WI38 (cell line): ENCODE data around the gene RRP1B.
"Not testable (repeated sequence)": the region's sequence is repeated elsewhere in the genome, so short reads cannot be mapped to it uniquely, and the experiment has no call there.

ENCODE experiments used
- H3K4me3 ChIP-seq: 2 replicates; pipeline ENCODE4 v1.5.1; 2011; ENCODE audit warnings: low read depth, mild to moderate bottlenecking, control low read depth, low read length
- TF ChIP-seq, protein P1 (sequence below): IDR thresholded peaks from 2 replicates; pipeline ENCODE4 v1.5.1; 2012; ENCODE audit warnings: low read depth, mild to moderate bottlenecking, control low read depth, low read length

Gene RRP1B

DNA sequence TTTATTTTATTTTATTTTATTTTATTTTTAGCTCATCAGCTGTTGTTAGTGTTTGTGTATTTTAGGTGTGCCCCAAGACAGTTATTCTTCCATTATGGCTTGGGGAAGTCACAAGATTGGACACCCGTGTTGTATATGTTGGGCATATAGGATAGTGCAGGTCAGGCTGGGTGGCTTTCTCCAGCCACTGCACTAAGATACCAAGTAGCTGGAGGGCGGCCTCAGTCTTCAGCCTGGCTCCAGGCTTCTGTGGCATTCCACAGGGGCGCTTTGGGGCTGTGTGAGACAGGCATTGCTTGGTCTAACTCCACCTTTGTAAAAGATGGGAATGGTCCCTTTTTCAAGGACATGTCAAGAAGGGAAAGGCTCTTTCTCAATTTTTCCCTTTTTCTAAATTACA, 16.5 kb downstream of the RRP1B start:
- TF ChIP-seq, protein P1, sequence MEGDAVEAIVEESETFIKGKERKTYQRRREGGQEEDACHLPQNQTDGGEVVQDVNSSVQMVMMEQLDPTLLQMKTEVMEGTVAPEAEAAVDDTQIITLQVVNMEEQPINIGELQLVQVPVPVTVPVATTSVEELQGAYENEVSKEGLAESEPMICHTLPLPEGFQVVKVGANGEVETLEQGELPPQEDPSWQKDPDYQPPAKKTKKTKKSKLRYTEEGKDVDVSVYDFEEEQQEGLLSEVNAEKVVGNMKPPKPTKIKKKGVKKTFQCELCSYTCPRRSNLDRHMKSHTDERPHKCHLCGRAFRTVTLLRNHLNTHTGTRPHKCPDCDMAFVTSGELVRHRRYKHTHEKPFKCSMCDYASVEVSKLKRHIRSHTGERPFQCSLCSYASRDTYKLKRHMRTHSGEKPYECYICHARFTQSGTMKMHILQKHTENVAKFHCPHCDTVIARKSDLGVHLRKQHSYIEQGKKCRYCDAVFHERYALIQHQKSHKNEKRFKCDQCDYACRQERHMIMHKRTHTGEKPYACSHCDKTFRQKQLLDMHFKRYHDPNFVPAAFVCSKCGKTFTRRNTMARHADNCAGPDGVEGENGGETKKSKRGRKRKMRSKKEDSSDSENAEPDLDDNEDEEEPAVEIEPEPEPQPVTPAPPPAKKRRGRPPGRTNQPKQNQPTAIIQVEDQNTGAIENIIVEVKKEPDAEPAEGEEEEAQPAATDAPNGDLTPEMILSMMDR: no peak
- no peak overlapping the region for H3K4me3 ChIP-seq

GRCh38 chr21:43676391-43676790, 17.0 kb downstream of the RRP1B start:
- no peak overlapping the region for H3K4me3 ChIP-seq
- TF ChIP-seq, protein P1: no peak

DNA sequence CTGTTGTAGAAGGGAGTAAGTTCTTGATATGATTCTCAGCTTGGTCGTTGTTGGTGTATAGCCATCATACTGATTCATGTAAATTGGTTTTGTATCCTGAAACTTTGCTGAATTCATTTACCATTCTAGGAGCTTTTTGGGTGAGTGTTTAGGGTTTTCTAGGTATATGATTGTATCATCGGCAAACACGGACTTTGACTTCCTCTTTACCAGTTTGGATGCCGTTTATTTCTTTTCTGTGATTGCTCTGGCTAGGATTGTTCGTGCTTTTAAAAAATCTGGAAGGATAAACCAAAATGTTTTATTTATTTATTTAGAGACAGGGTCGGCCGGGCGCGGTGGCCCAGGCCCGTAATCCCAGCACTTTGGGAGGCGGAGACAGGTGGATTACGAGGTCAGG, 20.6 kb downstream of the RRP1B start:
- H3K4me3 ChIP-seq: no peak overlapping the region
- TF ChIP-seq, protein P1: no peak

DNA sequence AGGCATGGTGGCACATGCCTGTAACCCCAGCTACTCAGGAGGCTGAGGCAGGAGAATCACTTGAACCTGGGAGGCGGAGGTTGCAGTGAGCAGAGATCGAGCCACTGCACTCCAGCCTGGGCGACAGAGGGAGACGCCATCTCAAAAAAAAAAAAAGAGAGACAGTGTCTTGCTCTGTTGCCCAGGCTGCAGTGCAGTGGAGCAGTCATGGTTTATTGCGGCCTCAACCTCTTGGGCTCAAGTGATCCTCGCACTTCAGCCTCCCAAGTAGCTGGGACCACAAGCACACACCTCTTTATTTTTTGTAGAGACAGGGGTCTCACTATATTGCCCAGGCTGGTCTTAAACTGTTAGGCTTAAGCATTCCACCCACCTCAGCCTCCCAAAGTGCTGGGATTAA, 21.1 kb downstream of the RRP1B start:
- H3K4me3 ChIP-seq: not testable (repeated sequence)

DNA sequence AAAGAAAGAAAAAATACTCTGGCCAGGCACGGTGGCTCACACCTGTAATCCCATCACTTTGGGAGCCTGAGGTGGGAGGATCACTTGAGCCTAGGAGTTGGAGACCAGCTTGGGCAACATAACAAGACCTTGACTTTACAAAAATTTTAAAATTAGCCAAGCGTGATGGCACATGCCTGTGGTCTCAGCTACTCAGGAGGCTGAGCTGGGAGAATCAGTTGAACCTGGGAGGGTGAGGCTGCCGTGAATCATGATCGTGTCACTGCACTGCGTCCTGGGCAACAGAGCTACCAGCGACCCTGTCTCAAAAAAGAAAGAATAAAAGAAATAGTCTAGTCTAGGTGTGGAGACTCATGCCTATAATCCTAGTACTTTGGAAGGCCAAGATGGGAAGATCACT, 22.3 kb downstream of the RRP1B start:
- TF ChIP-seq, protein P1: no peak
- no peak overlapping the region for H3K4me3 ChIP-seq

DNA sequence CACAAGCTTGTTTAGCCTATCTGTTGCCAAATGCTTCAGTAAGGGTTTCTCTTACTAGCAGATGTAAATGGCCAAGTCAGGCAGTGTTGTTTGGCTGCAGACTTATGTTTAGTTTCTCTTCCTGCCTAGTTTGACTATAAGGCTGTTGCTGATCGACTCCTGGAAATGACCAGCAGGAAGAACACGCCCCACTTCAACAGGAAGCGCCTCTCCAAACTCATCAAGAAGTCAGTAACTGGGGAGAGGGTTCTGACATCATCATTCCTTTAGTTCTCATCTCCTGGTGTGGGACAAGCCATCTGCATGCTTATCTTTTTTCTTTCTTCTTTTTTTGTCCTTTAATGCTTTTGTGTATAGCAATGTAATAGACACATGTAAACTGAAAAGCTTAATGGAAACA, 25.1 kb downstream of the RRP1B start:
- TF ChIP-seq, protein P1: no peak
- no peak overlapping the region for H3K4me3 ChIP-seq

DNA sequence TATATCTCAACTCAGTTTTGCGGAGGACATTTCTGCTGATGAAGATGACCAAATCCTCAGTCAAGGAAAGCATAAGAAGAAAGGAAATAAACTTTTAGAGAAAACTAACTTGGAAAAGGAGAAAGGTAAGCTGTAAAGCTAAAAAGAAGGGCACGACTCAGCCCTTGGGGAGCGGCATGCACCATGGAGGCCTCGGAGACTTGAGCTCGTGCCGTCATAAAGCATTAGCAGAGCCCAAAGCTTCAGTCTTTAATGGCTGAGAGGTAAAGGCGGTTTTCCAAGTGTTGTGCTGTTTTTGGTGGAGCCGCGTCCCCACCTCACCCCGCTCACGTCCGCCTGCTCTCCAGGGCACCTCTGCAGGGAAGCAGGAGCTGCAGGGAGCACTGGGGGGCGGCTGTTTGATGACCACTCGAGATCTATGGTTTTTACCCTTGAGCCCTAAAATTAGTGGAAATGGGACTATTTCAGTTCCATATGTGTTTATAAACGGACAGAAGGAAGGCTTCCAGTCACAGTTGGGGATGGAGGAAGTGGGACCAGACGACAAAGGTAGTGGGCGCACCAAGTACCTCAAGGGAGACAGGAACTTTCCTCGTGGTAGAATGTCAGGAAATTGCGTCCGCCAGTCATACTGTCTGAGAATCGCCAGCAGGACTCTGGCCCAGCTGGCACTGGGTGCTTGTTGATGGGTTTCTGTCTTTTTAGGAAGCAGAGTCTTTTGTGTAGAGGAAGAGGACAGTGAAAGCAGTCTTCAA, 27.6 kb downstream of the RRP1B start:
- TF ChIP-seq, protein P1: no peak
- H3K4me3 ChIP-seq: no peak overlapping the region
